GM20000 (cell line): ENCODE measurements around the gene RPS4Y2.

Experiments used
- DNase-seq: peaks from one replicate; pipeline ENCODE4 v3.0.0; 2012; ENCODE audit warnings: low spot score
- TF ChIP-seq, protein P1 (sequence below): IDR thresholded peaks from 2 replicates; pipeline ENCODE4 v1.5.1; 2012; ENCODE audit warnings: mild to moderate bottlenecking, control low read depth; ENCODE audit errors: extremely low read depth, missing control alignments

Gene RPS4Y2

DNA sequence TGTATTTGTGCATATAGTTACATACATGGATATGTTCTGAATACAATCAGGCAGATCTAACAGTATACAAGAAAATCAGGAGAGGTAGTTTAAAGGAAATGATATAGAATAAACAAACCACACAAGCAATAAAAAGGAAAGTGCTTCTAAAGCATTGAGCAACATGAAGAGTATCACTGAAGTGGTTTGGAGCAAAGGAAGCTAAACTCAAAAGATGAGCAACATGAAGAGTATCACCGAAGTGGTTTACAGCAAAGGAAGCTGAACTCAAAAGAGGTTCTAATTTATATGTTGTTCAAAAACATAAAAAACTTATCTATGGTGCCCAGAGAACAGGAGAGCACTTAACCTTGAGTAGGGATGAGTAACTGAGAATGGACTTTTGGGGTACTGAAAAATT is 29.1 kb downstream of the RPS4Y2 start:
- TF ChIP-seq, protein P1, sequence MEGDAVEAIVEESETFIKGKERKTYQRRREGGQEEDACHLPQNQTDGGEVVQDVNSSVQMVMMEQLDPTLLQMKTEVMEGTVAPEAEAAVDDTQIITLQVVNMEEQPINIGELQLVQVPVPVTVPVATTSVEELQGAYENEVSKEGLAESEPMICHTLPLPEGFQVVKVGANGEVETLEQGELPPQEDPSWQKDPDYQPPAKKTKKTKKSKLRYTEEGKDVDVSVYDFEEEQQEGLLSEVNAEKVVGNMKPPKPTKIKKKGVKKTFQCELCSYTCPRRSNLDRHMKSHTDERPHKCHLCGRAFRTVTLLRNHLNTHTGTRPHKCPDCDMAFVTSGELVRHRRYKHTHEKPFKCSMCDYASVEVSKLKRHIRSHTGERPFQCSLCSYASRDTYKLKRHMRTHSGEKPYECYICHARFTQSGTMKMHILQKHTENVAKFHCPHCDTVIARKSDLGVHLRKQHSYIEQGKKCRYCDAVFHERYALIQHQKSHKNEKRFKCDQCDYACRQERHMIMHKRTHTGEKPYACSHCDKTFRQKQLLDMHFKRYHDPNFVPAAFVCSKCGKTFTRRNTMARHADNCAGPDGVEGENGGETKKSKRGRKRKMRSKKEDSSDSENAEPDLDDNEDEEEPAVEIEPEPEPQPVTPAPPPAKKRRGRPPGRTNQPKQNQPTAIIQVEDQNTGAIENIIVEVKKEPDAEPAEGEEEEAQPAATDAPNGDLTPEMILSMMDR, result no peak
- no peak for DNase-seq

DNA sequence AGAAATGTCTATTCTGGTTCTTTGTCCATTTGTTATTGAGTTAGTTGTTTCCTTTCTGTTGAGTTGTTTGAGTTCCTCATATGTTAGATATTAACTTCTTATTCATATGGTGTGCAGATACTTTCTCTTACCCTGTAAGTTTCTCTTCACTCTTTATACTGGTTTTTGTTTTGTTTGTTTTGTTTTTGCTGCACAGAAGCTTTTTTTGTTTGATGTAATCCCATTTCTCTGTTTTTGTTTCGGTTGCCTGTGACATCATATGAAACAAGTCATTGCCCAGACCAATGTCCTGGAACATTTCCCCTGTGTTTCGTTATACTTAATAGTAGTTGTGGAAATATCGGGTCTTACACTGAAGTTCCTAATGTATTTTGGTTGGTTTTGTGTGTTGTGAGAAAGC is 31.2 kb downstream of the RPS4Y2 start:
- no peak for DNase-seq
- TF ChIP-seq, protein P1, result no peak

DNA sequence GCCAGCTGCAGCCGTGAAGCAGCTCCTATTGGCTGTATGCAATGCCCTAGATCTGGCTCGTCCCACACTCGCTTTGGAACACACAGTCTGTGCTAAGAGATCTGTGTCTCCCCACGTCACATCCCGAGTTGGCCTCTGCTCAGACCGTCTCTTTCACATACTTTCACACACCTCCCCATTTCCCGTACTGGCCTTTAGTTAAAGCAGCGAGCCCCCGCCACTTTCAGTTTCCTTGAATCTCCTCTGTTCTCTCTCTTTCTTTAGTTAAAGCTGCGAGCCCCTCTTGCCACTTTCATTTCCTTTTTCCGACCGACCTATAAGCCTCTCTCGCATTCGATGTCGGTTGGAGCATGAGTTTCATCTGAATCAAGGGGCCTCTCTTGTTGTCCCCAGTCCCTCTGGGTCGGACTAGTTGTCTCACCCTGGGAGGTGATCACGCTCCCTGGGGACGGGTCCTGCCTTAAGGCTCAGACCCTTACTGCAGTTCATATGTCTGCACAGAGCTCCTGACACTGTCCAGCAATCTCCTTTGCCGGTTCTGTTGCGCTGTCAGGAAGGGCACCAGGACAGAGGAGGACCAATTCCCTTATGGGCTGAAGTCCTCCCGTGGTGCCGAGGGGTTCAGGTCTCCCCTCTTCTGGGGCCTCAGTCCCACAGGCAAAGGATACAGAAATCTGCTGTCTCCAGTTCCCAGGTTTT is 42.6 kb downstream of the RPS4Y2 start:
- DNase-seq, result peak; percentile 11
- TF ChIP-seq, protein P1, result no peak

DNA sequence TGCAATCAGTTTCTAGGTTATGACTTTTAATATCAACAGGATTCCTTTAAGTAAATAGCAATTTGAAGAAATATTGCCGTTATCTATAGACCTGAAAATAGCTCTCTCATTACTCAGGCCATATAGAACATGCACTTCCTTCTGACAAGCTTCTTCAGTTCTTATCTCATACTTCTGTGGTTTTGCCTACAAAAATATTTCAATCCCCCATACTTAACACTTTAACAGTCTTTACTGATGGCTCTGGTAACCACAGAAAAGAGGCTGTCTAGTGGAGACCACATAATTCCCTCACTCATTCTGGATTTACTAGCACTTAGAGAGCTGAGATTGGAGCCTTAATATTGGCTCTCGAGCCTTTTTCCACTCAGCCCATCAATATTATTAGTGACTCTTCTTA is 46.8 kb downstream of the RPS4Y2 start:
- DNase-seq, result no peak
- TF ChIP-seq, protein P1, result no peak

DNA sequence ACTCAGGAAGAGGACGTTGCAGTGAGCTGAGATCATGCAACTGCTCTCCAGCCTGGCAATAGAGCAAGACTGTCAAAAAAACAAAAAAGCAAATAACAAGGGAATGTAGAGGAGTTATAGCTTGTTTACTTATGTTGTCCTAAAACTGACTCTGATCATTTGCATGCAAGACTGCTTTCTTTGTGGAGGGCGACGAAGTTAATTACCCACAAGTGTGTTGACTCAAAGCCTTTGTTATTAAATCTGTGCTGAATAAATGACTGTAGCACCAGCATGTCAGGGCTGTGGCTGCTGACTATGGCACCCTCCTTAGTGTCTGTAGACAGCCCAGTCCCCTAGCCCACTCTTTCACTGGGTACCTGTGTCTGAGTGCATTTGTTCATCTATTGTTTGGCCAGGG is 50.3 kb downstream of the RPS4Y2 start:
- TF ChIP-seq, protein P1, result no peak
- DNase-seq, result no peak

DNA sequence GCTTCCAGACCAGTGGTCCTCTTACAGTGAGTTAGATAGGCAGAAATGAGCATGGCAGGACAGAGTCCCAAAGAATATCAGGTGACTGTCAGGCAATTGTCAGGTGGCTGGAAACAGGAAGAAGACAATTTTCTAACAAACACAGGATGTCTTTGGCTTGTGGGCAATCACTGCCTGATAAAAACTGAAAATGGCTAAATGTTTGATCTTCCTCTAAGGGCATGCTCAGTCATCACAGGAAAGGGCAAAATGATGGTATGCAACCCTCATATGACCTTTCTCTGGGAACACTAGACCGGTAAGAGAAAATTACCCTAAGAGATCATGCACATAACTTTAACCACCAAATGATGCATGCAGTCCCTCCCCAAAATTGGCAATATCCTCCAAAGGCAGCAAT is 57.6 kb downstream of the RPS4Y2 start:
- TF ChIP-seq, protein P1, result no peak
- no peak for DNase-seq

DNA sequence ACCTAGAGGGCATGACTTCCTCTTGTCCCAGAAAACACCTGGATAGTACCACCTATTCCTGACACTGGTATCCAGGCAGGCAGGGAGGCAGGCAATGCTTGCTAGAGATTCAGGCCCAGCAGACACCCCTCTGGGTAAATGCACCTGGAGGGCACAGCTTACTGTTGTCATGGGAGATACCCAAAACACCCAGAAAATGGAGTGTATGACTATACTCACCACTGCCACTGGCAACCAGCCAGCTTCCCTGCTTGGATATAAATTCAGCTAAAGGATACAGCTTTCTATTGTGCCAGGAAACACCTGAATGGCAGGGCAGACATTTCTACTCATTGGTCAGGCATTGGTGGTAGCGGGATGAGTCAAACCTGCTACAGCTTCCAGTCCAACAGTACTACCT is 58.9 kb downstream of the RPS4Y2 start:
- TF ChIP-seq, protein P1, result no peak
- DNase-seq, result no peak
